SK-N-SH (cell line): ENCODE measurements around the gene SGPL1.

Source experiments
- CHD2 ChIP-seq: fragments of 150-350 bp; IDR thresholded peaks from 2 replicates; pipeline ENCODE4 v1.6.1; 2018; ENCODE audit warnings: low read length; ENCODE audit not compliant: partially characterized antibody
- CTCF ChIP-seq: fragments of 200-600 bp; sonication (generic); IDR thresholded peaks from 2 replicates; pipeline ENCODE4 v1.6.1; 2017; ENCODE audit warnings: antibody characterized with exemption, mild to moderate bottlenecking, moderate library complexity
- EP300 ChIP-seq, 2 experiments: IDR thresholded peaks; 2 replicates each; pipeline versions ENCODE4 v1.4.0 to v1.6.1; 2012; ENCODE audit warnings: borderline replicate concordance in 1 of 2, low read depth in 1 of 2, low read length in 1 of 2
- EZH2phosphoT487 ChIP-seq: fragments of 200-600 bp; sonication (generic); IDR thresholded peaks from 2 replicates; pipeline ENCODE4 v1.6.1; 2017; ENCODE audit warnings: low read depth, mixed run types, mild to moderate bottlenecking, antibody characterized with exemption, moderate library complexity, borderline replicate concordance
- FOSL2 ChIP-seq: IDR thresholded peaks from 2 replicates; pipeline ENCODE4 v1.4.0; 2012; ENCODE audit warnings: low read depth, mild to moderate bottlenecking, moderate library complexity, borderline replicate concordance
- GATA2 ChIP-seq: sonication (generic); formaldehyde crosslinking; IDR thresholded peaks from 2 replicates; pipeline ENCODE4 v1.5.0; 2020; ENCODE audit warnings: mild to moderate bottlenecking, missing genetic modification reagents
- JUND ChIP-seq: IDR thresholded peaks from 2 replicates; pipeline ENCODE4 v1.4.0; 2012
- MAX ChIP-seq: IDR thresholded peaks from 2 replicates; pipeline ENCODE4 v1.4.0; 2012; ENCODE audit warnings: low read depth
- NFIC ChIP-seq: IDR thresholded peaks from 2 replicates; pipeline ENCODE4 v1.4.0; 2012; ENCODE audit warnings: borderline replicate concordance
- POLR2AphosphoS5 ChIP-seq: IDR thresholded peaks from 2 replicates; pipeline ENCODE4 v1.6.1; 2012; ENCODE audit warnings: low read depth, low read length
- RAD21 ChIP-seq: IDR thresholded peaks from 2 replicates; pipeline ENCODE4 v1.6.1; 2012; ENCODE audit warnings: mild to moderate bottlenecking, low read length
- REST ChIP-seq: IDR thresholded peaks from 2 replicates; pipeline ENCODE4 v1.6.1; 2012; ENCODE audit warnings: mild to moderate bottlenecking, low read depth, low read length, moderate library complexity
- YY1 ChIP-seq: IDR thresholded peaks from 2 replicates; pipeline ENCODE4 v1.4.0; 2012; ENCODE audit warnings: low read depth, mild to moderate bottlenecking

GRCh38 chr10:70847659-70848360, 32.1 kb downstream of the SGPL1 start:
- TF ChIP-seq MAX, result no peak
- no peak for TF ChIP-seq REST
- no peak for TF ChIP-seq GATA2 (CRISPR knock-in tag)
- no peak for TF ChIP-seq CTCF
- TF ChIP-seq EP300 (IDR thresholded peaks at IDR 0.05; ENCODE audit: borderline replicate concordance in 1 of 2, low read depth in 1 of 2, low read length in 1 of 2), result no peak
- no peak for TF ChIP-seq JUND
- no peak for TF ChIP-seq FOSL2
- TF ChIP-seq YY1, result no peak
- no peak for TF ChIP-seq POLR2AphosphoS5
- TF ChIP-seq EZH2phosphoT487, result no peak
- TF ChIP-seq RAD21, result no peak
- TF ChIP-seq CHD2, result no peak
- TF ChIP-seq NFIC, result no peak
